Tibial nerve (tissue), 4 donors: Measurements from ENCODE around the gene OSBPL6. TPM values are rescaled to one million over a fixed set of nuclear protein-coding genes. Genes with fewer than 3 reads are reported as not detected.
A peak's percentile ranks its signal among the peaks of the same experiment; 100 is the strongest.

ENCODE experiments used
- DNase-seq, 2 donors: peaks; one replicate each; pipeline ENCODE4 v3.0.0-alpha.2; 2019; ENCODE audit warnings: low spot score in 2 of 2
- H3K27ac ChIP-seq, 4 donors: fragments of 200-600 bp; sonication (generic) in 3 of 4; one replicate each; pipeline ENCODE4 v1.5.1; 2017 to 2019; ENCODE audit warnings: mild to moderate bottlenecking in 1 of 4
- H3K27me3 ChIP-seq, 2 donors: fragments of 200-600 bp; sonication (generic) in 1 of 2; one replicate each; pipeline versions ENCODE4 v1.5.1 to v1.6.0; 2017 to 2019
- H3K36me3 ChIP-seq, 3 donors: fragments of 200-600 bp; sonication (generic); one replicate each; pipeline ENCODE4 v1.5.1; 2018 to 2019
- H3K4me1 ChIP-seq, 4 donors: fragments of 200-600 bp; sonication (generic) in 3 of 4; one replicate each; pipeline ENCODE4 v1.5.1; 2017 to 2019
- H3K4me3 ChIP-seq, 4 donors: fragments of 200-600 bp; sonication (generic) in 3 of 4; one replicate each; pipeline ENCODE4 v1.5.1; 2017 to 2019; ENCODE audit warnings: mild to moderate bottlenecking in 1 of 4, moderate library complexity in 1 of 4
- H3K9me3 ChIP-seq, 4 donors: fragments of 200-600 bp; sonication (generic) in 3 of 4; one replicate each; pipeline ENCODE4 v1.5.1; 2017 to 2019
- EP300 ChIP-seq, 2 donors: sonication (generic); formaldehyde crosslinking; IDR thresholded peaks; one replicate each; pipeline ENCODE4 v1.6.1; 2017; ENCODE audit warnings: antibody characterized with exemption in 2 of 2, mild to moderate bottlenecking in 1 of 2
- POLR2A ChIP-seq, 2 donors: fragments of 450-650 bp; IDR thresholded peaks; one replicate each; pipeline ENCODE4 v1.6.1; 2017; ENCODE audit warnings: antibody characterized with exemption in 2 of 2, mild to moderate bottlenecking in 2 of 2, moderate library complexity in 2 of 2
- WGBS, 2 donors: methylation state at CpG; one replicate each; pipeline ENCODE4 v1.1.5; 2018; 5-methylcytosine and 5-hydroxymethylcytosine counted together
- total RNA-seq, 4 donors: library from RNA; depleted of rRNA; stranded (reverse); fragments of >200 nt; gene quantifications; one replicate each; pipeline ENCODE4 v1.1.0, GENCODE V29; 2016
- TF ChIP-seq, protein P1 (sequence below), 5 experiments: fragments of 200-600 bp in 3 of 5; fragments of 450-650 bp in 2 of 5; sonication (generic) in 3 of 5; IDR thresholded peaks; one replicate each; pipeline ENCODE4 v1.5.1; 2016 to 2019; ENCODE audit warnings: antibody characterized with exemption in 5 of 5, mild to moderate bottlenecking in 3 of 5, moderate library complexity in 2 of 5

The OSBPL6 gene
- total RNA-seq, 4 donors from 2014 or later, result 0.66 to 3.1 (median 1.6) TPM

DNA sequence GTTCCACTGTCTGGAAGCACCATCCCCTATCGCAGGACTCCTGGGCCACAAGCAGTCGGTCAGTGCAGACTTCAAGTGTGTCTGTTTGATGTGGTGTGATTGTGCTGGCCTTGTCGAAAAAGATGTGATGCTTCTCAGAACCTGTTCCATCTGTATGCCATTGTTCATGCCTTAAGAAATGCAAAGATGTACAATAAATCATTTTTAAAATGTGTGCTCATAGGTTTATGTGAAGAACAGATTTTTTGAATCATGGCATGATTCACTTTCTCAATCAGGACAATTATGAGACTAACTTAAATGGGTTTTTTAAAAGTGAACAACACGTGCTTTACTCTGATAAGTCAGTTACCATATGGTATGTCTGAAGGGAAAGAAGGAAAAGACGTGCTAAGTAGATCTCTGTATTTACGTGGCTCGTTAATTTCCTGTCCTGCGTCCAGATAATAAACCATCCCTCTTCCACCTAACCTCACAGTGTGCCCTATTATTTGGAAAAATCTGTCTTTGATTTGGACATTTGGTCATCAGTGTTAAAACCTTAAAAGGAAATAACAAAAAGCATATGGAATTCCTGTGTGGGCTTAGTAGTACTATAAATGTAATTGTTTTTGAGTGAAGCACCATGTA lies 201.7 kb downstream of the OSBPL6 start:
- no peak for DNase-seq
- no peak overlapping the region for H3K27ac ChIP-seq
- TF ChIP-seq, protein P1, sequence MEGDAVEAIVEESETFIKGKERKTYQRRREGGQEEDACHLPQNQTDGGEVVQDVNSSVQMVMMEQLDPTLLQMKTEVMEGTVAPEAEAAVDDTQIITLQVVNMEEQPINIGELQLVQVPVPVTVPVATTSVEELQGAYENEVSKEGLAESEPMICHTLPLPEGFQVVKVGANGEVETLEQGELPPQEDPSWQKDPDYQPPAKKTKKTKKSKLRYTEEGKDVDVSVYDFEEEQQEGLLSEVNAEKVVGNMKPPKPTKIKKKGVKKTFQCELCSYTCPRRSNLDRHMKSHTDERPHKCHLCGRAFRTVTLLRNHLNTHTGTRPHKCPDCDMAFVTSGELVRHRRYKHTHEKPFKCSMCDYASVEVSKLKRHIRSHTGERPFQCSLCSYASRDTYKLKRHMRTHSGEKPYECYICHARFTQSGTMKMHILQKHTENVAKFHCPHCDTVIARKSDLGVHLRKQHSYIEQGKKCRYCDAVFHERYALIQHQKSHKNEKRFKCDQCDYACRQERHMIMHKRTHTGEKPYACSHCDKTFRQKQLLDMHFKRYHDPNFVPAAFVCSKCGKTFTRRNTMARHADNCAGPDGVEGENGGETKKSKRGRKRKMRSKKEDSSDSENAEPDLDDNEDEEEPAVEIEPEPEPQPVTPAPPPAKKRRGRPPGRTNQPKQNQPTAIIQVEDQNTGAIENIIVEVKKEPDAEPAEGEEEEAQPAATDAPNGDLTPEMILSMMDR (IDR thresholded peaks at IDR 0.05), result no peak
- no peak for TF ChIP-seq EP300 (IDR thresholded peaks at IDR 0.05)
- no peak for TF ChIP-seq POLR2A (IDR thresholded peaks at IDR 0.05)
- H3K4me1 ChIP-seq, result peaks cover 0 to 3% (median 0%) of the 10 kb centered on the region in 4 donors
- H3K4me3 ChIP-seq, result no peak overlapping the region
- WGBS, 2 donors, result 72 to 78% methylated on average over 8 of the region's 8 CpGs
- no peaks in the 10 kb centered on the region for H3K27me3 ChIP-seq
- no peaks in the 10 kb centered on the region for H3K36me3 ChIP-seq
- no peaks in the 10 kb centered on the region for H3K9me3 ChIP-seq

DNA sequence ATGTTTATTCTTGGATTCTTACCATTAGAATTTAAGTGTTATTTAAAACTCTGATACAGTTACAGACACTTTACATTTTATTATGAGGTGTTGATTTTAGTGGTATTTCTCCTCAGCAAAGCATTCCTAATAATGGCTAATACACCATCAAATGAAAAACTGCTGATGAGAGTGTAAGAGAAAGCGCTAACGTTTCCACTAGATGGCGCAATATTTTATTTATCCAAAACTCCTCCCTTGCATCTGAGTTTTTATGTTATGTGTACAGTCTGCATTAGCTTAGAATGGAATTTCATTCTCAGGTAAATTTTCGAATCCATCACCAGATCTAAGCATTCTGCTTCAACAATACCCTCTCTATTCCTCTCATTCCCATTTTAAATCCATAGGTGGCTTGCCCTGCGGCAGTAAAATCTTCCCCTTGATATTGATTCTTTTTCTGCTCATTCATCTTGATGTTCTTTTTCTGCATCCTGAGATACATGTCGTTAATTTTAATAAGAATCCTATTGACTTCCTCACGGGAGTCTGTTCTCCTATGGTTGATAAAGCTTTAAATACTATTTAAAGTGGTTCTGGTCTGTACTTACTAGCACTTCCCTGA lies 202.8 kb downstream of the OSBPL6 start:
- Histone ChIP-seq H3K27me3 (no peaks in the 10 kb centered on the region), H3K4me3 (no peak overlapping the region), H3K4me1 (peaks cover 0 to 3% (median 0%) of the 10 kb centered on the region in 4 donors), H3K36me3 (no peaks in the 10 kb centered on the region), H3K9me3 (no peaks in the 10 kb centered on the region), H3K27ac (no peak overlapping the region)
- TF ChIP-seq, protein P1 (IDR thresholded peaks at IDR 0.05), result peak; percentile 49 to 63 (median 52)
- TF ChIP-seq EP300 (IDR thresholded peaks at IDR 0.05), result no peak
- TF ChIP-seq POLR2A (IDR thresholded peaks at IDR 0.05), result no peak
- peak in 1 of 2 donors; percentile 53 for DNase-seq
- 14 to 15% methylated on average over 7 of the region's 7 CpGs for WGBS, 2 donors

DNA sequence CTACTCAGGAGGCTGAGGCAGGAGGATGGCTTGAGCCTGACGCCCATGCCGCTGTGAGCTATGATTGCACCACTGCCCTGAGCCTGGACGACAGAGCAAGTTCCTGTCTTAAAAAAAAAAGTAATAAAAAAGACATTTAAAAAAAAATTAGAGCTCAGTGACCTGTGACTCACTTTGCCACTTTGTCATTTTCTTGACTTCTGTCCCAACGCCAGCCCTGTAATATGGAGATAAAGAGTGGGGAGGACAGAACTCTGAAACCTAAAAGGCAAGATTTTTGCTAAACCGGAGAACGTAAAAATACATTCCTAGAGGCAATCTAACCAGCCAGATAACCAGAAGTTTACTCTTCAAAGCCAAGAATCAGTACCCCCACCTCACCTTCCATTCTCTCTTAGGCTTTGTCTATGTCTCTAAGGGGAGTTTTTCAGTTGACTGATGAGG lies 207.7 kb downstream of the OSBPL6 start:
- Histone ChIP-seq H3K27ac (no peak overlapping the region), H3K9me3 (no peaks in the 10 kb centered on the region), H3K4me1 (peaks cover 0 to 3% (median 0%) of the 10 kb centered on the region in 4 donors), H3K4me3 (no peak overlapping the region), H3K36me3 (no peaks in the 10 kb centered on the region), H3K27me3 (no peaks in the 10 kb centered on the region)
- no peak for DNase-seq
- TF ChIP-seq EP300 (IDR thresholded peaks at IDR 0.05) (no peak), POLR2A (IDR thresholded peaks at IDR 0.05) (no peak)
- TF ChIP-seq, protein P1 (IDR thresholded peaks at IDR 0.05), result no peak
- WGBS, 2 donors, result 66 to 76% methylated on average over 6 of the region's 6 CpGs

DNA sequence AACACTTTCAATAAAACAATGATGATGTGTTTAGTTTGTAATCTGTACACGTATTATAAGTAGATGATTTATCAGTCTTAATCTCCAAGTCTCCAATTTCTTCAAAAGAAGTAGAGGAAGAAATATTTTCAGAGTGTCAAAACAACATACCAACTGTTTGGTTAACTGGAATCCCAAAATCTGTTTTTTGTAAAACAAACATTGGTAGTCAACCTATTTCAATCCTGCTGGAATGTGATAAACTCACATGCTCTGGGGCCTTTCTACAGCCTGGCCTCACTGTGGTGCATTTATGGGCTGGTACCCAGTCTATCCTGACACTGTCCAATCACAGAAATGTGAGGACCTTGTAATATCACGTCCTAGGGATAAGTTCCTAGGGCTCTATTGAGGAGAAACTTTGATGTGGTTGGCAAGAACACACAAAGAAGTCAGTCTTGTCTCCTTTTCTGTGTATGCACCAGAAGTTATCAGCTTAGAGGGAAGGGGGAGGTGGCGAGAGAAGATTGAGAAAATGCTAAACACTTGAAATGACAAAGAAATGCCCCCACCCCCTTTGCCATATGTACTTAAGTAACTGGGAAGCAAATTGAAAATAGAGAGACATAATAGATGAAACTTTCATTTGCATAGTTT lies 209.5 kb downstream of the OSBPL6 start:
- Histone ChIP-seq H3K27me3 (no peaks in the 10 kb centered on the region), H3K27ac (no peak overlapping the region), H3K4me1 (no peaks in the 10 kb centered on the region), H3K4me3 (no peak overlapping the region), H3K9me3 (no peaks in the 10 kb centered on the region), H3K36me3 (no peaks in the 10 kb centered on the region)
- no peak for TF ChIP-seq EP300 (IDR thresholded peaks at IDR 0.05)
- TF ChIP-seq, protein P1 (IDR thresholded peaks at IDR 0.05), result no peak
- 69 to 76% methylated on average over 3 of the region's 3 CpGs for WGBS, 2 donors
- no peak for DNase-seq

DNA sequence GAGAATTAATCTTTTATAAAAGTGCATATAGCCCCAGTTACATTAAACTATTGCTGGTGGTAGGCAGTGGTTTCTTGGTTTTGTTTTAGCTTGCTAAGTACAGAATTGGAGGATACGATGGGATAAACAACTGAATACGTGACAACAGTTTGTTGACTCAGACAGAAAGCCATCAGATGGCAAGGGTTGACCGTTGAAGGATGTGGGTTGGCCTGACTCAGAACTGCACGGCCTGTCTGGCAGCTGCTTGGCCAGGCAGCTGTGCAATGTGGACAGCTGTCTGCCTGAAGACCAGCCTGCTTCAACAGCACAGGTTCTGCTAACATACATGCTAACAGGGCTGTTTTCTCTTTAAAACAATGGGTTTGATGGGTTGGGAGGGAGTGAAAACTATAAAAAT lies 210.1 kb downstream of the OSBPL6 start:
- no peaks in the 10 kb centered on the region for H3K9me3 ChIP-seq
- H3K27ac ChIP-seq, result no peak overlapping the region
- H3K4me3 ChIP-seq, result no peak overlapping the region
- no peaks in the 10 kb centered on the region for H3K4me1 ChIP-seq
- no peaks in the 10 kb centered on the region for H3K27me3 ChIP-seq
- no peak for DNase-seq
- no peaks in the 10 kb centered on the region for H3K36me3 ChIP-seq
- 26 to 30% methylated on average over 4 of the region's 4 CpGs for WGBS, 2 donors
- TF ChIP-seq EP300 (IDR thresholded peaks at IDR 0.05) (no peak), POLR2A (IDR thresholded peaks at IDR 0.05) (no peak)
- TF ChIP-seq, protein P1 (IDR thresholded peaks at IDR 0.05), result no peak
